ENCODE results near the gene NUCKS1.

The NUCKS1 gene

DNA sequence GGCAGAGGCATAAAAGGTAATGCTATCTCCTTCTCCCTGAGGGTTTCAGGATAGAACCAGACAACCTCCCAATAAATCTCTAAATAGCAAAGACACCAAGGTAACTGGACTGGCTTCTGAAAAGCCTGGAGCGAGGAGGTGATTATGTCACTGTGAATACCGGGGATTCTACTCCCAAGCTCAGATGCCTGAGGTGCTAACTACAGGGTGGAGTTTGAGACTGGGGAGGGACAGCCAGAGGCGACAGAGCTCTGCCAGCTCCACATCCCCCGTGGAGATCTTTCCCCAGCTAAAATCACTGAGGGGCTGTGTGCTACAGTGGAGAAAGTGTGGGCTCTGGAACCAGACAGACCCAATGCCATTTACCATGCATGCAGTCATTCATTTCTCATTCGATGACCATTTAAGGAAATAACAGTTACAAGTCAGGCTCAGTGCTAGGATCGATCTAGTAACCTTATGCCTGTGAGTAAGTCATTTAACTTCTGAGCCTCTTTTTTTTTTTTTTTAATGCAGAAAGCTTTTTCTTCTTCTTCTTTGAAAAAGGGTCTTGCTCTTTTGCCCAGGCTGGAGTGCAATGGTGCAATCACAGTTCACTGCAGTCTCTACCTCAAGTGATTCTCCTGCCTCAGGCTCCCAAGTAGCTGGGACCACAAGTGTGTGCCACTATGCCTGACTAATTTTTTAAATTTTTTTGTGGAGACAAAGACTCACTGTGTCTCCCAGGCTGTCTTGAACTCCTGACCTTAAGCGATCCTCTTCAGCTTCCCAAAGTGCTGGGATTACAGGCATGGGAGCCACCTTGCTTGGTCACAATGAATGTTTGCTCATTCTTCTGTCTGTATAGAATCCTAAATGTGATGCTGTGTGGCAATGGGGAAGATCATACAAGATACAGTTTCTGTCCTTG lies 61.6 kb downstream of the NUCKS1 start:
- H3K79me2 ChIP-seq (ENCODE audit: insufficient read depth, low read length), result no peaks in the 10 kb centered on the region

DNA sequence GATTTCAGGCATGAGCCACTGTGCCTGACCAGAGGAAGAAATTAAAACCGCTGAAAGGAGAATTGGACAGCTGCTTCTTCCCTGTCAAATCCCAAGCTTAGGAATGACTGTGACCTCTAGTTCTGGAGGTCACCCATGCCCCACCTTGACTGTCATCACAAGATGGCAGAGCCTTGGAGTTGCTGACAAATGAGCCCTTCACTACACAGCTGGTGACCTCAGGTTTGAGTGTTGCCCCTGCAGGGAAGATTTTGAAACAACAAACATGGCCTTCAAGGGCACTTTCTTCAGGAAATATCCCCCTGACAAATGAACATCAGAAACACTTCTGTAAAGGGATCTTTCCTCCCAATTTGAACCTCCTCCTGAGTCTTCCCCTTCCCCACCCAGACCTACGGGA lies 62.7 kb downstream of the NUCKS1 start:
- H3F3A ChIP-seq (ENCODE audit: insufficient read depth, low read length), result no peaks in the 10 kb centered on the region
- no peaks in the 10 kb centered on the region for H3K36me3 ChIP-seq (ENCODE audit: insufficient read depth, low read length)
- no peak overlapping the region for H3K4me2 ChIP-seq (ENCODE audit: low read length)
- H3K9ac ChIP-seq (ENCODE audit: low read length), result no peak overlapping the region
- H3K9me2 ChIP-seq (ENCODE audit: low read depth, low read length), result no peaks in the 10 kb centered on the region
- TF ChIP-seq, protein P1, sequence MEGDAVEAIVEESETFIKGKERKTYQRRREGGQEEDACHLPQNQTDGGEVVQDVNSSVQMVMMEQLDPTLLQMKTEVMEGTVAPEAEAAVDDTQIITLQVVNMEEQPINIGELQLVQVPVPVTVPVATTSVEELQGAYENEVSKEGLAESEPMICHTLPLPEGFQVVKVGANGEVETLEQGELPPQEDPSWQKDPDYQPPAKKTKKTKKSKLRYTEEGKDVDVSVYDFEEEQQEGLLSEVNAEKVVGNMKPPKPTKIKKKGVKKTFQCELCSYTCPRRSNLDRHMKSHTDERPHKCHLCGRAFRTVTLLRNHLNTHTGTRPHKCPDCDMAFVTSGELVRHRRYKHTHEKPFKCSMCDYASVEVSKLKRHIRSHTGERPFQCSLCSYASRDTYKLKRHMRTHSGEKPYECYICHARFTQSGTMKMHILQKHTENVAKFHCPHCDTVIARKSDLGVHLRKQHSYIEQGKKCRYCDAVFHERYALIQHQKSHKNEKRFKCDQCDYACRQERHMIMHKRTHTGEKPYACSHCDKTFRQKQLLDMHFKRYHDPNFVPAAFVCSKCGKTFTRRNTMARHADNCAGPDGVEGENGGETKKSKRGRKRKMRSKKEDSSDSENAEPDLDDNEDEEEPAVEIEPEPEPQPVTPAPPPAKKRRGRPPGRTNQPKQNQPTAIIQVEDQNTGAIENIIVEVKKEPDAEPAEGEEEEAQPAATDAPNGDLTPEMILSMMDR (IDR thresholded peaks at IDR 0.05; ENCODE audit: low read length), result no peak
- TF ChIP-seq EZH2 (IDR thresholded peaks at IDR 0.05; ENCODE audit: borderline replicate concordance, low read length), result no peak
- no peak overlapping the region for H3K27ac ChIP-seq (ENCODE audit: low read depth, low read length, poor library complexity, severe bottlenecking)
- H3K79me2 ChIP-seq (ENCODE audit: insufficient read depth, low read length), result no peaks in the 10 kb centered on the region
- H3K4me1 ChIP-seq (ENCODE audit: insufficient read depth, low read length, severe bottlenecking), result no peaks in the 10 kb centered on the region
- no peaks in the 10 kb centered on the region for H3K9me3 ChIP-seq (ENCODE audit: low read length)
- no peak overlapping the region for H2AFZ ChIP-seq (ENCODE audit: low read length)
- no peak overlapping the region for H3K4me3 ChIP-seq (ENCODE audit: low read depth, low read length, poor library complexity, severe bottlenecking)
- no peaks in the 10 kb centered on the region for H4K20me1 ChIP-seq (ENCODE audit: insufficient read depth, low read length)
- H3K27me3 ChIP-seq (ENCODE audit: insufficient read depth, low read length), result peaks cover 6% of the 10 kb centered on the region; the same call in 1 of the 2 replicates

More for the DNA sequence above, 61.6 kb downstream of the NUCKS1 start:
- no peaks in the 10 kb centered on the region for H3K9me3 ChIP-seq (ENCODE audit: low read length)
- H3K27ac ChIP-seq (ENCODE audit: low read depth, low read length, poor library complexity, severe bottlenecking), result no peak overlapping the region
- H3K9me2 ChIP-seq (ENCODE audit: low read depth, low read length), result no peaks in the 10 kb centered on the region
- TF ChIP-seq EZH2 (IDR thresholded peaks at IDR 0.05; ENCODE audit: borderline replicate concordance, low read length), result no peak
- TF ChIP-seq, protein P1 (IDR thresholded peaks at IDR 0.05; ENCODE audit: low read length), result no peak
- peaks cover 6% of the 10 kb centered on the region; the same call in 1 of the 2 replicates for H3K27me3 ChIP-seq (ENCODE audit: insufficient read depth, low read length)
- H3F3A ChIP-seq (ENCODE audit: insufficient read depth, low read length), result no peaks in the 10 kb centered on the region
- peaks cover under 1% of the 10 kb centered on the region for H3K4me1 ChIP-seq (ENCODE audit: insufficient read depth, low read length, severe bottlenecking)
- no peaks in the 10 kb centered on the region for H4K20me1 ChIP-seq (ENCODE audit: insufficient read depth, low read length)
- H3K9ac ChIP-seq (ENCODE audit: low read length), result no peak overlapping the region
- H3K36me3 ChIP-seq (ENCODE audit: insufficient read depth, low read length), result no peaks in the 10 kb centered on the region
- H3K4me2 ChIP-seq (ENCODE audit: low read length), result no peak overlapping the region
- no peak overlapping the region for H2AFZ ChIP-seq (ENCODE audit: low read length)
- H3K4me3 ChIP-seq (ENCODE audit: low read depth, low read length, poor library complexity, severe bottlenecking), result no peak overlapping the region

DNA sequence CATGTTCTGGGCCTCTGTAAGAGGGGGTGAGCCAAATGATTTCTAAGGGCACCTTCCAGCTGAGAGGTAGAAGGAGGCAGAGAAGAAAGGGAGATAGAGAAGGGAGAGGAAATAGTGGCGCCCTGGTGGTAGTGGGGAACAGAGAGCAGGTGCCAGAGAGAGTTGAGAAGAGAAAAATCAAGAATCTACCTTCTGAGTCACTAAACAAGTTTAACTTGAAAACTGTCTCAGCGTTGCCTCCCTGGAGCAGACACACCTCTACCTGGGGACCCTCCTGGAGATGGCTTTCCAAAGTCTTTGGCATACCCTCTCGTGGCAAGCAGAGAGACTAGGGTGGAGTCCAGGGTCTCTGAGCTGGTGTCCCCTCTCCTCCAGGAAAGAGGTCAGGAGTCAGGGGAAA lies 68.6 kb downstream of the NUCKS1 start:
- H3K36me3 ChIP-seq (ENCODE audit: insufficient read depth, low read length), result no peaks in the 10 kb centered on the region
- H3K4me3 ChIP-seq (ENCODE audit: low read depth, low read length, poor library complexity, severe bottlenecking), result no peak overlapping the region
- TF ChIP-seq EZH2 (IDR thresholded peaks at IDR 0.05; ENCODE audit: borderline replicate concordance, low read length), result no peak
- TF ChIP-seq, protein P1 (IDR thresholded peaks at IDR 0.05; ENCODE audit: low read length), result no peak
- H3K9me2 ChIP-seq (ENCODE audit: low read depth, low read length), result no peaks in the 10 kb centered on the region
- no peaks in the 10 kb centered on the region for H3F3A ChIP-seq (ENCODE audit: insufficient read depth, low read length)
- peaks cover 11% of the 10 kb centered on the region for H3K4me1 ChIP-seq (ENCODE audit: insufficient read depth, low read length, severe bottlenecking)
- H2AFZ ChIP-seq (ENCODE audit: low read length), result no peak overlapping the region
- no peaks in the 10 kb centered on the region for H4K20me1 ChIP-seq (ENCODE audit: insufficient read depth, low read length)
- no peak overlapping the region for H3K9ac ChIP-seq (ENCODE audit: low read length)
- no peaks in the 10 kb centered on the region; the same call in 1 of the 2 replicates for H3K27me3 ChIP-seq (ENCODE audit: insufficient read depth, low read length)
- H3K4me2 ChIP-seq (ENCODE audit: low read length), result no peak overlapping the region
- H3K27ac ChIP-seq (ENCODE audit: low read depth, low read length, poor library complexity, severe bottlenecking), result no peak overlapping the region
- no peaks in the 10 kb centered on the region for H3K9me3 ChIP-seq (ENCODE audit: low read length)
- H3K79me2 ChIP-seq (ENCODE audit: insufficient read depth, low read length), result no peaks in the 10 kb centered on the region

Data from OCI-LY1 (cell line).